GM21528 (cell line): ENCODE measurements around the gene KRTAP20-2.

Experiments
- ATAC-seq: cut with Tn5 transposase; IDR thresholded peaks from one replicate; pipeline ENCODE4 v1.9.1; 2021; ENCODE audit warnings: mild to moderate bottlenecking, moderate library complexity; ENCODE audit not compliant: unreplicated experiment, low FRiP score

Gene KRTAP20-2

DNA sequence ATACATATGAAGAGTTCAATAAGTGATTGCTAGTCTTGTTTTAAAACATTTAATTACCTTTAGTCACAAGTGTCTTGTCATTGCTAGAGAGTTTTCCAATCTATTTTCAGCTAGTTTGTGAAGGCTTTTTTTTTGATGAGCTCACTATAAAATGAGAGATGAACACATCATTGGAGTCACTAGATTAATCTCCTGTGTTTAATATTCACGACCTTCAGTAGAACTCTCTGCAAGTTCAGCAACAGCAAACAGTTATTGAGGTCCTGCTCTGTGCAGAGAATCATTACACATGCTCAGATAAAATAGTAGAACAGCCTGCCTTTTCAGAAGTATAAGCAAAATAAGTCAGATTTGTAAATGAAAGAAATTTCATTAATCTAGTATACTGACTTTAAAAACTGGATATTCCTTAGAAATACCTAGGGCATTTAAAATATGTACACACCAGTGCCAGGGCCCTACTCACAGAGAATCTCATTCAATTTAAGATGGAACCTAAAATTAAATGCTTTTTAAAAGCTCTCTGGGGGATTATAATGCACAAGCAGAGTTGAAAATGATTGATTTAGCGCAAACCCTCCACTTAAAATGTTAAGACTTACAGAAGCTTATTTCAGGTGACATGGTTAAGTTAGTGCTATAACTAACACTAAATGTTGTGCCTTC is 38.1 kb downstream of the KRTAP20-2 start:
- ATAC-seq = no peak

DNA sequence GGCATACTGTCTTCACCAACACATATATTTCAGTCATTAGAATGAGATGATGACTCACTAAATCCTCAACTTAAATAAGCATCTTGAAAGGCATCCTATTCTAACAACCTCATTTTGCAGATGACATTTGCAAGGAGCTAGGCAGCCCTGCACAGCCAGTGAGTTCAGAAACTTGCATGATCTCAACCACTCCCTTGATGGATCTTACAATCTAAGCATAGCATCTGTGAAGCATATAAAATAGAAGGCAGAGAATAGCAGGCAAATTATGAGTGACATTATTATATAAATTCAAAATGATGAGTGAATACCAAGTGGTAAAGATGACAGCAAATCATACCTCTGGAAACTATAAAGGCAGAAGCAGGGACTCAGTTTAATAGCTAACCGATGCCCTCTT is 39.3 kb downstream of the KRTAP20-2 start:
- no peak for ATAC-seq

DNA sequence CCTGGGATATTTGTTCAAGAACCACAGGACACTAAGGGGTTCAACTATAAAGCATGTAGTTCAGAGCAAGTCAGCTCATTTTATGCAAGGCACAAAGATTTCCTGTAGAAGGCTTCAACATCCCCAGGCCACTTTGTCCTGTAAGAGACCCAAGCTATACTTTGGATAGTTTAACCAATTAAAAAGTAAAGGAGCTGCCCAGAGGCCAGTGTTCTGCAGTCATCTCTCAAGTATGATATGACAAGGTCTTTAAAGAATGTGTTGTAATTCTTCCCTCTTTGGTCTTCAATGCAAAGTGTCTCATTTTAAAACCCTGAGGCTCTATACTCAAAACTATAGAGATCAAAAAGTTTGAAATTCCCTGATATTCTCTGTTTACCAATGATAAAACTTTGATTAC is 41.7 kb downstream of the KRTAP20-2 start:
- no peak for ATAC-seq

DNA sequence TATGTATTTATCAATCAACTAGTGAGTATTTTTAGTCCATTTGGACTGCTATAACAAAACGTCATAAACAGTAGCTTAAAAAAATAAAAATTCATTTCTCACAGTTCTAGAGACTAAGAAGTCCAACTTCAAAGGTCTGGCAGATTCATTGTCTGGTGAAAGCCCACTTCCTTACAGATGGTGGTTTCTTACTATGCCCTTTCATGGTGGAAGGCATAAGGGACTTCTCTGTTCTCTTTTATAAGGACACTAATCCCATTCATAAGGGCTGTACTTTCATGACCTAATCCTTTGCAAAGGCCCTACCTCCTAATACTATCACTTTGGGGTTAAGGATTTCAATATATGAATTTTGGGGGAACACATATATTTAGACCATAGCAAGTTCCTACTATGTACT is 45.6 kb downstream of the KRTAP20-2 start:
- no peak for ATAC-seq

DNA sequence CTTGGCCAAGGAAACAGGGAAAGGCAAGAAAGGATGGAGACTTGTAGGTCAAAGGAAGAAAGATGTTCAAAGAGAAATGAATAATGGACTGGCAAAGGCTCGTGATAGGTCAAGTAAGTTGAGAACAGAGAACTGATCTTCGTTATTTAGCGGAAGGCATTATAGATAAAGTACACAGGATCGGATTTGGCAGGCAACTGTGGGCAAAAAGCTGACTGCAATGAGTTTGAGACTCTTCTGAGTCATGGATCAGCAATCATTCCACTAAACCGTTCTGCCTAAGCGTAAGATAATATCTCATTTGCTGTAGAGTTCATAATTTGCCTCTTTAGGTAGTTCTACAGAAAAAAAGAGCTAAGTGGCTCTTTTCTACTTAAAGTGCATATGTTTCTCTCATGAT is 49.5 kb downstream of the KRTAP20-2 start:
- no peak for ATAC-seq
